ENCODE results near the gene HAUS7. TPM values are rescaled to one million over a fixed set of nuclear protein-coding genes. Genes with fewer than 3 reads are reported as not detected.

Gene HAUS7
- total RNA-seq, 3 donors from 2014 or later, result 19.0 to 26.2 (median 21.9) TPM

GRCh38 chrX:153441981-153442380 lies 28.4 kb downstream of the HAUS7 start:
- Histone ChIP-seq H3K27ac (no peak overlapping the region), H3K4me1 (no peaks in the 10 kb centered on the region), H3K4me3 (no peak overlapping the region), H3K9me3 (peaks cover 0 to 13% of the 10 kb centered on the region in 2 donors), H3K36me3 (no peaks in the 10 kb centered on the region), H3K27me3 (peaks cover 0 to 18% of the 10 kb centered on the region in 2 donors)
- no peak for TF ChIP-seq POLR2AphosphoS5 (IDR thresholded peaks at IDR 0.05)
- TF ChIP-seq CTCF (IDR thresholded peaks at IDR 0.05), result no peak
- no peak for TF ChIP-seq POLR2A (IDR thresholded peaks at IDR 0.05)
- DNase-seq (ENCODE audit: low spot score in 2 of 2), result no peak
- intact Hi-C loops (cut with DNase I; ENCODE audit: low total_unique reads), result no loop called here

- no peaks in the 10 kb centered on the region for H3K4me1 ChIP-seq
- TF ChIP-seq POLR2AphosphoS5 (IDR thresholded peaks at IDR 0.05) (no peak), CTCF (IDR thresholded peaks at IDR 0.05) (no peak), POLR2A (IDR thresholded peaks at IDR 0.05) (no peak)
- H3K36me3 ChIP-seq, result no peaks in the 10 kb centered on the region
- peaks cover 0 to 20% of the 10 kb centered on the region in 2 donors for H3K27me3 ChIP-seq
- intact Hi-C loops (cut with DNase I; ENCODE audit: low total_unique reads), result no loop called here
- no peak overlapping the region for H3K4me3 ChIP-seq
- peak in 1 of 2 donors; percentile 41 for DNase-seq (ENCODE audit: low spot score in 2 of 2)
- H3K27ac ChIP-seq, result no peak overlapping the region
- H3K9me3 ChIP-seq, result peaks cover 0 to 13% of the 10 kb centered on the region in 2 donors
Observed at GRCh38 chrX:153441296-153441695, 29.1 kb downstream of the HAUS7 start.

DNA sequence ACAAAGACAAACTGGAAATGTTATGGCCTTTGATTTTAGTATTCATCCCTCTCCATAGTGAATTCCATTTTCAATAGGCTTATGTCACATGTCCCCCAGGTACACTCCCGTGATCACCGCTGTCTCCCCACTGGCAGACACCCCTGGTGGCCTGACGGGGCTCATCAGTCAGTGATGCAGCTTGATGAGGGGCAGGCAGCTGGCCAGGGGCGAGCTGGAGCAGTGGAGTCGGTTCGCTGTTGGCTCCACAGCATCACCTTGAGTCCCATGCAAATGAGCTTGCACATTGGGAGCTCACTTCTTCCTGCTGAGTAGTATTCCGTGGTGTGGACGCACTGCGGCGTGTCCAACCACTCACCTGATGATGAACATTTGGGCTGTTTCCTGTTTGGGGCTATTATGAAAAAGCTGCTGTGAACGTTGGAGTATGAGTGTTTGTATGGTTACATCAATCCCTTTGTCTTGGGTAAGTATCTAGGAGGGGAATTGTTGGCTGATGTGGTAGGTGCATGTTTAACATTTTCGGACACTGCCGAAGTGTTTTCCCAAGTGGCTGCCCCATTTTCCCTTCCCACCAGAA lies 29.7 kb downstream of the HAUS7 start:
- intact Hi-C loops (cut with DNase I; ENCODE audit: low total_unique reads), result no loop called here
- TF ChIP-seq CTCF (IDR thresholded peaks at IDR 0.05) (no peak), POLR2AphosphoS5 (IDR thresholded peaks at IDR 0.05) (no peak), POLR2A (IDR thresholded peaks at IDR 0.05) (no peak)
- H3K27ac ChIP-seq, result no peak overlapping the region
- H3K27me3 ChIP-seq, result peaks cover 0 to 23% of the 10 kb centered on the region in 2 donors
- H3K4me1 ChIP-seq, result no peaks in the 10 kb centered on the region
- no peak for DNase-seq (ENCODE audit: low spot score in 2 of 2)
- peaks cover 0 to 13% of the 10 kb centered on the region in 2 donors for H3K9me3 ChIP-seq
- H3K4me3 ChIP-seq, result no peak overlapping the region
- no peaks in the 10 kb centered on the region for H3K36me3 ChIP-seq

DNA sequence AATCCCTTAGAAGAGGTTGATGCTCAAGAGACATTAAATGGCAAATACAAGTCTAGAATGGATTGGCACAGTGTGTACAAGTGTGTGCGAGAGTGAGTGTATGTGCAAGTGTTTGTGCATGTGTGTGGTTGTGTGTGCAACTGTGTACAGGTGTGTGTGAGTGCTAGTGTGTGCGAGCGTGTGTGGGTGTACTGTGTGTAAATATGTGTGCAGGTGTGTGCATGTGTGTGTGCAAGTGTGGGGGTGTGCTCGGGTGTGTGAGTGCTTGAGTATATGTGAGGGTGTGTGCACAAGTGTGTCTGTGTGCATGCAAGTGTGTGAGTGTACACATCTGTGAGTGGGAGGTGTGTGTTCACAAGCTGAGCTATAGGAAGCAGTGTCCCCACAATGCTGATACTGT lies 30.4 kb downstream of the HAUS7 start:
- intact Hi-C loops (cut with DNase I; ENCODE audit: low total_unique reads), result no loop called here
- no peak overlapping the region for H3K4me3 ChIP-seq
- H3K27ac ChIP-seq, result no peak overlapping the region
- no peaks in the 10 kb centered on the region for H3K36me3 ChIP-seq
- H3K27me3 ChIP-seq, result peaks cover 0 to 26% of the 10 kb centered on the region in 2 donors
- TF ChIP-seq POLR2AphosphoS5 (IDR thresholded peaks at IDR 0.05), result no peak
- TF ChIP-seq CTCF (IDR thresholded peaks at IDR 0.05), result no peak
- no peak for TF ChIP-seq POLR2A (IDR thresholded peaks at IDR 0.05)
- DNase-seq (ENCODE audit: low spot score in 2 of 2), result no peak
- peaks cover 0 to 13% of the 10 kb centered on the region in 2 donors for H3K9me3 ChIP-seq
- H3K4me1 ChIP-seq, result no peaks in the 10 kb centered on the region

- Histone ChIP-seq H3K9me3 (peaks cover 0 to 13% of the 10 kb centered on the region in 2 donors), H3K36me3 (no peaks in the 10 kb centered on the region), H3K4me1 (no peaks in the 10 kb centered on the region), H3K27me3 (peaks cover 0 to 38% of the 10 kb centered on the region in 2 donors), H3K27ac (no peak overlapping the region), H3K4me3 (no peak overlapping the region)
- intact Hi-C loops (cut with DNase I; ENCODE audit: low total_unique reads), result no loop called here
- TF ChIP-seq POLR2A (IDR thresholded peaks at IDR 0.05) (no peak), CTCF (IDR thresholded peaks at IDR 0.05) (no peak), POLR2AphosphoS5 (IDR thresholded peaks at IDR 0.05) (no peak)
- no peak for DNase-seq (ENCODE audit: low spot score in 2 of 2)
Observed at GRCh38 chrX:153438532-153438931, 31.8 kb downstream of the HAUS7 start.

Data from breast epithelium (tissue), 4 donors.